Stomach smooth muscle (tissue), 2 donors: ENCODE data around the gene MOB2.

Experiments used
- H3K27ac ChIP-seq: one replicate; pipeline ENCODE4 v1.7.0; 2013; ENCODE audit warnings: mild to moderate bottlenecking, low read length, inconsistent platforms
- H3K27me3 ChIP-seq, 2 donors: one replicate each; pipeline ENCODE4 v1.7.0; 2013; ENCODE audit warnings: low read length in 2 of 2; ENCODE audit not compliant: insufficient read depth in 2 of 2, control insufficient read depth in 1 of 2
- H3K36me3 ChIP-seq, 2 donors: one replicate each; pipeline ENCODE4 v1.7.0; 2013; ENCODE audit warnings: low read length in 2 of 2; ENCODE audit not compliant: control insufficient read depth in 2 of 2, insufficient read depth in 2 of 2
- H3K4me1 ChIP-seq: one replicate; pipeline ENCODE4 v1.7.0; 2013; ENCODE audit warnings: low read length; ENCODE audit not compliant: control insufficient read depth, insufficient read depth
- H3K4me3 ChIP-seq, 2 donors: one replicate each; pipeline ENCODE4 v1.7.0; 2013; ENCODE audit warnings: low read length in 2 of 2
- H3K9ac ChIP-seq, 2 donors: one replicate each; pipeline ENCODE4 v1.7.0; 2013; ENCODE audit warnings: low read length in 2 of 2, mild to moderate bottlenecking in 1 of 2
- H3K9me3 ChIP-seq, 2 donors: one replicate each; pipeline ENCODE4 v1.7.0; 2013; ENCODE audit warnings: low read length in 2 of 2; ENCODE audit not compliant: control insufficient read depth in 2 of 2
- donor health status: healthy.
- donor health status: Pancreatic carcinoma.

MOB2 gene

DNA sequence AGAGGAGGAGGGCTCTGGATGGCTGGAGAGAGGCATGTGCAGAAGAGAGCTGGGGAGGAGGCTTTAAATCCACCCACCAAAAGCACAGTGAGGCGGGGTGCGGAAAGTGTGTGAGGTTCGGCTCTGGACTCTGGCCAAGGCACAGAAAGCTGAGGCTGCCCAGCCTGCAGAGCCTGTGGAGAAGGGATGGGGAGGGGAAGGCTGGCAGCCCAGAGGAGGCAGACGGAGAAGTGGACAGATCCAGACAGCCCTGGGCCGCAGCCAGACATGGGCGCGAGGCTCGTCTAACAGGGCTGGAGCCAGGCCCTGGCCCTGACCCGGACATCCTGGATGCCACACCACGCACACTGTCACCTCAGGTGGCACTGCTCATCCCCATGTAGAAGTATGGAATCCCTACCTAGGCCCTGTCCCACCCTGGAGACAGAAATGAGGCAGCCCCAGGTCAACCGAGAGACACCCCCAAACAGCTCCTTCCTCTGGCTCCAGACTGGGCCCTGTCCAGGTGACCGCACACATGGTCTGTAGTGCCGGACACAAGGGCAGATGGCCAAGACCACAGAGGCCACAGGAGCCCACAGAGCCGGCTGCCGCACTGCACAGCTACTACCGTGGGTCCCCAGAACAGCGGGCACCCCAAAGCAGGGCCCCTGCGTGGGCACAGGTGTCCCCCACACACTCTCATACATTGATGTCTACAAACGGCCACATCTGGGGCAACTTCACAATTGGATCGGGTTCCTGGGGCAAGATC is 16.6 kb upstream of the MOB2 start:
- no peaks in the 10 kb centered on the region for H3K27me3 ChIP-seq
- peak overlapping the region; percentile 41 for H3K27ac ChIP-seq
- peak overlapping the region in 1 of 2 donors; percentile 35 for H3K4me3 ChIP-seq
- peaks cover 3% of the 10 kb centered on the region in 2 donors for H3K36me3 ChIP-seq
- peaks cover 53% of the 10 kb centered on the region for H3K4me1 ChIP-seq
- H3K9me3 ChIP-seq = no peaks in the 10 kb centered on the region
- H3K9ac ChIP-seq = peak overlapping the region in 1 of 2 donors; percentile 14

DNA sequence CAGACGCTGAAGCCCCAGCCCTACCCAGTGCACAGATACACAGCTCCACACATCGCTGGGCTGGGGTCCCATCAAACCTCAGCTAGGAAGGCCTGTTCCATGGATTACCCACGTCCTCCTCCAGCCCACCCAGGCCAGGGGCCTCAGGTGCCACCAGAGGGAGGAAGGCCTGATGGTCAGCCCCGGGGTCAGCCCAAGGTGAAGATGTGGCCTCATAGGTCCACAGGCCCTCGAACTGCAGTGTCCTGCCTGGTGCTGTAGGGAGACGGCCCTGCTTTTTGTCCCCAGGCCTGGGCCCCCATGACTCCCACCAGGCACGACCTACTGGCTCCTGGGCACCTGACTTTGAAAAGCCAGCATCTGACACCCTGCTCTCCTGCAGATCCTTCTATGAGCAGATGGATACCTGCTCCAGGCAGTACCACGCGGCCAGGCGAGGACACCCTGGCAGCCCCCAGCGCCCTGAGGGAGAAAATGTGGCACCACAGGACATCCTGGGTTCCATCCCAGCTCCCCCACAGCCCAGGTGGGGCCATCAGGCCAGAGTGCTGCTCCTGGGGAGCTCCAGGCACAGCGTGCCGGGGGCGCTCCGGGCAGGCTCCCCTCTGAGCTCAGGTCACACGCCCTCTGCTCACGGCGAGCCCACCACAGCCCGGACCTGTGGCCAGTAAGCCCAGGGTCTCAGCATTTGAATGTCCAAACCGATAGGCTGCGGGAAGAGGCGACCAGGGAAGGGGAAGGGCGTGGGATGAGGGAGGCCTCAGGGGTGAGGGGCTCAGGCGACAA is 15.8 kb upstream of the MOB2 start:
- Histone ChIP-seq H3K9me3 (no peaks in the 10 kb centered on the region), H3K4me1 (peaks cover 45% of the 10 kb centered on the region), H3K9ac (no peak overlapping the region), H3K27ac (peak overlapping the region; percentile 41), H3K36me3 (peaks cover 3% of the 10 kb centered on the region in 2 donors), H3K4me3 (peak overlapping the region in 1 of 2 donors; percentile 35), H3K27me3 (no peaks in the 10 kb centered on the region)

DNA sequence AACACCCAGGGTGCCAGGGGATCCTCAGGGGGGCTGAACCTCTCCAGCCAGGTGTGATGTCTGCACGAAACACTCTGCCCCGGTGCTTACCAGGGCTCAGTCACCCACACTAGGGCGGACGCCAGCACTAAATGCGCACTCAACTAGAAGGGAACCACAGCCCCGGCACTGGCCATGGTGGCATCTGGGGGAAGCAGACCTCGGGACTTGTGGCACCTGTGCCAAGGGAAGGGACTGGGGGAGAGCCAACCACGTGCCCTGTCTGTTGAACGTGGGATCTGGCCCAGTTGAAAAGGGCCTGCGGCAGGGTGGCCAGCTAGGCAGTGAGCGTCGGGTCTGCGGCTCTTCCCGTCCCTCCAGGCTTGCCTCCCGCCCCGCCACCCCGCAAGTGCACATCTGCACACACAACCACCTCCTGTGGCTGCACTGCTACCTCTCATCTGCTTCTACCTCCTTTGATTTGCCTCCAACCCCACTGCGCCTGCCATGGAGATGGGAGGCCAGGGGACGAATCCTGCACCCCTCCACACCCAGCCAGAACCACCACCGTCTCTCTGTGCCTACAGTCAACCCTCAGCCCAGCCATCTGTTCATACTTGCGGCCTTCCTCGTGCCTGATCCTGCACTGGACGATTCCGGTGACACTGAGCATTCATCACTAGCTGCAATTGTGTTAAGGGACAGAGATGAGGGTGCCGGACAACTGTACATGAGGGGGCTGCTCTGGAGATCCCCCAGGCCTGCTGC is 15.0 kb upstream of the MOB2 start:
- Histone ChIP-seq H3K9me3 (no peaks in the 10 kb centered on the region), H3K4me3 (no peak overlapping the region), H3K9ac (no peak overlapping the region), H3K27me3 (no peaks in the 10 kb centered on the region), H3K4me1 (peaks cover 38% of the 10 kb centered on the region), H3K36me3 (peaks cover 3% of the 10 kb centered on the region in 2 donors), H3K27ac (no peak overlapping the region)

DNA sequence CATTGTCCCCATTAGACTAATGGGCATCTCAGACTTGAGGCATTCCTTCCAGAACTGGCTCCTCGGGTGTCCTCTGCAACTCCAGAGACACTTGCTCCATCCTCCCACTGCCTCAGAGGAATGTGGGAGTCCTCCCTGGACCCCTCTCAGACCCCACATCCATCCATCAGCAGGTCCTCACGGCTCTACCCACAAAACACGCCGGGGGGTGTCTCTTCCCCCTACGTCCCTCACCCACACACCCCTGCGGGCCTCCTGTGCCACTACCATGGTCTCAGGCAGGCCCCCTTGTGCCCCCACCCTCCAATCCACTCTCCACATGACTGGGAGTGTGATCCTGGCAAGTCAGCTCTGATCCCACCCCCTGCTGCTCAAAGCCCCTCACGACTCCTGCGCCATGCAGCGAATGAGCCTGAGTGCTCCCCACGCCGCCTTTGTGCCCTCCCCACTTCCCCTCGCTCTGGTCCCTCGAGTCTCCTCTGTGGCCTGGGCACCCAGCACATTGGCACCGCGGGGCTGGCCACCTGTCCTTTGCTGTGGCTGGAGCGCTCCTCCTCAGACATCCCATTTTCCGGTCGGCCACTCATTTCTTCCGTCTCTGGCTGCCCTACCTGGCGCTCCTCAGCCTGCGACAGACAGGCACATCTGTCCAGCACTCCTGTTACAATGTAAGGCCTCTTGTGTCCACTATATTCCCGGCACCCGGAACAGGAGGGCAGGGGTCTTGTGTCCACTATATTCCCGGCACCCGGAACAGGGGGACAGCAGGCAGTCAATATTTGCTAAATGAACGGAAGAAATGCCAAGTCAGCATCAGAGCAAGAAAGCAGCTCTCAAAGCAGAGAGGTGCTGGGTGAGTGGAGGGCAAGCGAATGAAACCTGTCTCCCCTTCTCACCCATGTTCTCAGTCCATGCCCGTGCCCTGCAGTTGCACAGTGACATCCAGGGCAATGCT is 14.2 kb upstream of the MOB2 start:
- Histone ChIP-seq H3K27me3 (no peaks in the 10 kb centered on the region), H3K9me3 (no peaks in the 10 kb centered on the region), H3K4me1 (peaks cover 35% of the 10 kb centered on the region), H3K36me3 (peaks cover 3% of the 10 kb centered on the region in 2 donors), H3K4me3 (no peak overlapping the region), H3K27ac (no peak overlapping the region), H3K9ac (no peak overlapping the region)

DNA sequence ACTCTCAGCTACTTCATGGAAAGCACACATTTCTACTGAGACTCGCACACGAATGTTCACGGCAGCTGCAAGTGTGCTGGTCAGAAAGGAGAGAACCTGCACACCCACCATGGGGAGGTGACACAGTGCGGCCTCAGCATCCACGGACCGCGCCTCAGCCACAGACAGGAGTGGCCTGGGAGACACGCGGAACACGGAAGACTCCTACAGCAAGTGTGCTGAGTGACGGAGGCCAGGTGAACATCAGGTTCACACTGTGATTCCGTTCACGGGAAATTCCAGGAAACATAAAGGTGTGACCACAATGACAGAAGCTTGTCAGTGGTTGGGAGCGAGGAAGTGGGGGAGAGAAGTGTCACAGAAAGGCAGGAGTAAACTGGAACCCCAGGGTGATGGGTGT is 13.3 kb upstream of the MOB2 start:
- Histone ChIP-seq H3K4me3 (no peak overlapping the region), H3K9me3 (no peaks in the 10 kb centered on the region), H3K36me3 (peaks cover 3% of the 10 kb centered on the region in 2 donors), H3K27ac (no peak overlapping the region), H3K27me3 (no peaks in the 10 kb centered on the region), H3K9ac (no peak overlapping the region), H3K4me1 (peaks cover 35% of the 10 kb centered on the region)

DNA sequence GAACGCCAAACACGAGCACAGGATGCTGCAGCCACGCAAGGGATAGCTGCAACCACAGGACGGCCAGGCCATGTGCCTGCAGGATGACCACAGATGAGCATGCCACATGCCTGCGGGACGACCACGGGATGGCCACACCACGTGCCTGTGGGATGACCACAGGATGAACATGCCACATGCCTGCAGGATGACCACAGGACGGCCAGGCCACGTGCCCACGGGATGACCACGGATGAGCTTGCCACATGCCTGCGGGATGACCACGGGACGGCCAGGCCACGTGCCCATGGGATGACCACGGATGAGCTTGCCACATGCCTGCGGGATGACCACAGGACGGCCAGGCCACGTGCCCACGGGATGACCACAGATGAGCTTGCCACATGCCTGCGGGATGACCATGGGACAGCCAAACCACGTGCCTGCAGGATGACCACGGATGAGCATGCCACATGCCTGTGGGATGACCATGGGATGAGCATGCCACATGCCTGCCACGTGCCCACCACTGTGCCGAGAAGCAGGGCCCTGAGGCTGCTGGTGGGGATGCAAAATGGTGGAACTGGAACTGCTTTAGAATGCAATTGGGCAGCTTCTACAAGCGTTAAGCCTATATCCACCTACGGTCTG is 12.8 kb upstream of the MOB2 start:
- H3K4me1 ChIP-seq = peaks cover 32% of the 10 kb centered on the region
- no peaks in the 10 kb centered on the region for H3K9me3 ChIP-seq
- no peak overlapping the region for H3K4me3 ChIP-seq
- H3K27me3 ChIP-seq = no peaks in the 10 kb centered on the region
- no peak overlapping the region for H3K27ac ChIP-seq
- H3K9ac ChIP-seq = no peak overlapping the region
- H3K36me3 ChIP-seq = peaks cover 3% of the 10 kb centered on the region in 2 donors

DNA sequence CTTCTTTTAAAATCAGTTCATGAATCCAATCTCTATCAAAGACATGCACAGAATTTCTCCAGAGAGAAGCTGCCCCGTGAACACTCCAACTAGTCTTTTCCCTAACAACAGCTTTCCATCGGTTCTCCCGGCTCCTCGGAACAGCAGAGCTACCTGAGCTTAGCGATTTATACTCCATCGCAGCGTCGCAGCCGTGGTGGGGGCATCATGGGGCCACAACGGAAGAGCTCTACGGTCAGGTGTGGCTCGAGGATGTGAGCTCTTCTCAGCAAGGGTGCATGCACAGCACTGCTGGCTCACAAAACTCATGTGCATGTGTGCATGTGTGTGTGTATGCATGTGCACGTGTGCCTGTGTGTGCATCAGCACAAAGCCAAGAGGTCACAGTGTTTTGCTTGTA is 11.7 kb upstream of the MOB2 start:
- Histone ChIP-seq H3K9ac (no peak overlapping the region), H3K27me3 (no peaks in the 10 kb centered on the region), H3K36me3 (peaks cover 3% of the 10 kb centered on the region in 2 donors), H3K4me3 (no peak overlapping the region), H3K4me1 (peaks cover 21% of the 10 kb centered on the region), H3K9me3 (no peaks in the 10 kb centered on the region), H3K27ac (no peak overlapping the region)

DNA sequence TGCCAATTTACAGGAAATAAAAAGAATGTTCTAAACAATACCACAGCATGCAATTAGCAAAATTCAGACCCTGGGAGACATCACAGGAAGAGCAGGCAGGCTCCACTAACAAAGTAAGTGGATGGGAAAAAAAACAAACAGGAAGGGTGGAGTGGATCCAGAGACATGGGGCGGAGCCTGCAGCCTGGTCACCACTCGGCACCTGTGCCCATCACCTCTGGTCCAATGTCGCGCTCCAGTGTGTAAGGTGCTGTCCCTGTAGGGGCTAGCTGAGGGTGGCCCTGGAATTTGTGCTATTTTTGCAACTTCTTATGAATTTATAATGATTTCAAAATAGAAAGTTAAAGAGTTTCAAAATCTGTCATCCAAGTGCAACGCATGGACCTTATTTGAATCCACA is 11.0 kb upstream of the MOB2 start:
- Histone ChIP-seq H3K4me3 (no peak overlapping the region), H3K27me3 (no peaks in the 10 kb centered on the region), H3K36me3 (peaks cover 3% of the 10 kb centered on the region in 2 donors), H3K27ac (no peak overlapping the region), H3K9me3 (no peaks in the 10 kb centered on the region), H3K9ac (no peak overlapping the region), H3K4me1 (peaks cover 14% of the 10 kb centered on the region)

DNA sequence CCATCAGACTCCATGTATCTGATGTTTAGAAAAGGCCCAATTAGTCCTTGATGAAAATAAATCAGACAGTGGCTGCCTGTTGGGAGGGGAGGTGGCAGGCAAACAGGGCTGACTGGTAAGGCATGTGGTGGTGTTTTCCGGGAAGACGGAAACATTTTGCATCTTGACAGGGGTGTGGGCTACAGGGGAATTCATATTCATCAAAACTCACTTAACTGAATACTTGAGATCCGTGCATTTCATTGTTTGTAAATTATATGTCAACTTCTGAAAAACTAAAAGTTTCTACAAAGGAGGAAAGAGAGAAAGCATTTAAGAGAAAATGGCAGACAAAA is 10.1 kb upstream of the MOB2 start:
- no peak overlapping the region for H3K9ac ChIP-seq
- H3K9me3 ChIP-seq = no peaks in the 10 kb centered on the region
- H3K4me3 ChIP-seq = no peak overlapping the region
- peaks cover 3% of the 10 kb centered on the region in 2 donors for H3K36me3 ChIP-seq
- no peaks in the 10 kb centered on the region for H3K27me3 ChIP-seq
- peaks cover 5% of the 10 kb centered on the region for H3K4me1 ChIP-seq
- no peak overlapping the region for H3K27ac ChIP-seq
